Spleen (tissue), 11 donors: ENCODE measurements around the gene ECHDC3. TPM values are rescaled to one million over a fixed set of nuclear protein-coding genes. Genes with fewer than 3 reads are reported as not detected.

Experiments
- DNase-seq: peaks from one replicate; pipeline ENCODE4 v3.0.0-alpha.2; 2020
- H3K27ac ChIP-seq, 8 donors: fragments of 200-600 bp; sonication (generic) in 7 of 8; 1 replicate in 4 of 8; 2 replicates in 4 of 8; pipeline versions ENCODE4 v1.5.0 to v1.8.0; 2016 to 2021; ENCODE audit warnings: inconsistent platforms in 4 of 8, mild to moderate bottlenecking in 4 of 8, moderate library complexity in 1 of 8
- H3K27me3 ChIP-seq, 7 donors: fragments of 200-600 bp; sonication (generic) in 6 of 7; replicated peaks in 1 of 7; 1 replicate in 4 of 7; 2 replicates in 3 of 7; pipeline versions ENCODE4 v1.5.0 to v1.8.0; 2016 to 2021; ENCODE audit warnings: inconsistent platforms in 3 of 7, mild to moderate bottlenecking in 1 of 7
- H3K36me3 ChIP-seq, 6 donors: fragments of 200-600 bp; sonication (generic) in 5 of 6; 1 replicate in 4 of 6; 2 replicates in 2 of 6; pipeline versions ENCODE4 v1.5.0 to v1.8.0; 2016 to 2021; ENCODE audit warnings: inconsistent platforms in 2 of 6
- H3K4me1 ChIP-seq, 6 donors: fragments of 200-600 bp; sonication (generic) in 5 of 6; 1 replicate in 3 of 6; 2 replicates in 3 of 6; pipeline versions ENCODE4 v1.5.0 to v1.8.0; 2016 to 2021; ENCODE audit warnings: inconsistent platforms in 3 of 6
- H3K4me3 ChIP-seq, 8 donors: fragments of 200-600 bp; sonication (generic) in 7 of 8; 1 replicate in 4 of 8; 2 replicates in 4 of 8; pipeline versions ENCODE4 v1.5.0 to v1.8.0; 2016 to 2021; ENCODE audit warnings: inconsistent platforms in 4 of 8, mild to moderate bottlenecking in 4 of 8, moderate library complexity in 2 of 8
- H3K9me3 ChIP-seq, 8 donors: fragments of 200-600 bp; sonication (generic) in 7 of 8; 1 replicate in 4 of 8; 2 replicates in 4 of 8; pipeline versions ENCODE4 v1.5.0 to v1.8.0; 2016 to 2021; ENCODE audit warnings: inconsistent platforms in 4 of 8
- CTCF ChIP-seq, 11 experiments: fragments of 200-600 bp in 7 of 11; fragments of 450-650 bp in 4 of 11; sonication (generic) in 4 of 11; IDR thresholded peaks in 8 of 11; conservative IDR thresholded peaks in 3 of 11; 1 replicate in 7 of 11; 2 replicates in 4 of 11; pipeline versions ENCODE4 v1.4.0 to v1.8.0; 2016 to 2021; ENCODE audit warnings: antibody characterized with exemption in 11 of 11, inconsistent platforms in 4 of 11, mild to moderate bottlenecking in 1 of 11
- POLR2A ChIP-seq, 3 donors: fragments of 450-650 bp; IDR thresholded peaks; one replicate each; pipeline ENCODE4 v1.5.1; 2017; ENCODE audit warnings: antibody characterized with exemption in 3 of 3, mild to moderate bottlenecking in 1 of 3
- POLR2AphosphoS5 ChIP-seq, 3 donors: sonication (generic); formaldehyde crosslinking; IDR thresholded peaks; one replicate each; pipeline ENCODE4 v1.5.1; 2017; ENCODE audit warnings: antibody characterized with exemption in 3 of 3
- WGBS, 5 donors: extraction: QIAGEN DNeasy Blood & Tissue Kit in 3 of 5; methylation state at CpG; one replicate each; pipeline versions ENCODE4 v1.1.5 to v1.1.7; 2013 to 2018; 5-methylcytosine and 5-hydroxymethylcytosine counted together
- intact Hi-C: fragments of 100-400 bp; cut with DNase I; formaldehyde crosslinking; loops from one replicate; pipeline ENCODE4 v1.15.0; 2023; ENCODE audit warnings: low total_unique reads
- polyA plus RNA-seq, 3 donors: library from polyadenylated mRNA; stranded (reverse); fragments of 200-250 nt; gene quantifications; one replicate each; pipeline ENCODE4 v1.2.1, GENCODE V29; 2013
- total RNA-seq, 7 donors: library from RNA; depleted of rRNA in 3 of 7; stranded (reverse); fragments of >200 nt in 3 of 7; fragmentation: NEBNext Ultra II Directional in 4 of 7; extraction: Animal tissue kit (Norgen Biotek cat#: 25700) in 4 of 7; gene quantifications; one replicate each; pipeline versions ENCODE4 v1.1.0 to v1.2.1, GENCODE V29; 2016 to 2021
- donor health status: healthy with polysubstance abuse.
- donor health status: DM: no; HTN: no; CAD: no; lungs with moderate emphysema.
- donor health status: DM: no; HTN: no; CAD: no.
- donor health status: Bipolar disorder and iron deficiency.
- donor health status: healthy.
- donor health status: DM: no; HTN: no; CAD: no.
- donor health status: DM: yes; HTN: yes; CAD: no.

Gene ECHDC3
- total and polyA plus RNA-seq, 10 donors = 5.6 to 49.7 (median 16.7) TPM

GRCh38 chr10:11775412-11775811 lies 33.2 kb downstream of the ECHDC3 start:
- no peak for DNase-seq
- no peak for TF ChIP-seq CTCF (IDR thresholded peaks at IDR 0.05 in 8 of 11, conservative IDR thresholded peaks at IDR 0.05 in 3 of 11)
- TF ChIP-seq POLR2A (IDR thresholded peaks at IDR 0.05) = no peak
- TF ChIP-seq POLR2AphosphoS5 (IDR thresholded peaks at IDR 0.05) = no peak
- H3K27ac ChIP-seq = no peak overlapping the region
- WGBS, 5 donors = 66 to 84% (median 72%) methylated on average over 5 of the region's 5 CpGs
- H3K4me3 ChIP-seq = no peak overlapping the region
- no peaks in the 10 kb centered on the region for H3K4me1 ChIP-seq
- H3K36me3 ChIP-seq = no peaks in the 10 kb centered on the region
- H3K27me3 ChIP-seq = no peaks in the 10 kb centered on the region
- intact Hi-C loops = no loop called here
- H3K9me3 ChIP-seq = no peaks in the 10 kb centered on the region

- DNase-seq = no peak
- Histone ChIP-seq H3K4me1 (no peaks in the 10 kb centered on the region), H3K27ac (no peak overlapping the region), H3K36me3 (no peaks in the 10 kb centered on the region), H3K27me3 (no peaks in the 10 kb centered on the region), H3K9me3 (no peaks in the 10 kb centered on the region), H3K4me3 (no peak overlapping the region)
- WGBS, 5 donors = 90 to 99% (median 95%) methylated on average over 3 of the region's 3 CpGs
- intact Hi-C loops = no loop called here
- TF ChIP-seq POLR2A (IDR thresholded peaks at IDR 0.05) = no peak
- TF ChIP-seq POLR2AphosphoS5 (IDR thresholded peaks at IDR 0.05) = no peak
- TF ChIP-seq CTCF (IDR thresholded peaks at IDR 0.05 in 8 of 11, conservative IDR thresholded peaks at IDR 0.05 in 3 of 11) = no peak
Measured at GRCh38 chr10:11776080-11776479, 33.9 kb downstream of the ECHDC3 start.

- no peak for DNase-seq
- H3K4me3 ChIP-seq = no peak overlapping the region
- no peaks in the 10 kb centered on the region for H3K9me3 ChIP-seq
- intact Hi-C loops = loop anchor here (5.0 kb wide), 1 partner anchor 206 kb away; no protein-coding TSS in a partner anchor
- no peaks in the 10 kb centered on the region for H3K36me3 ChIP-seq
- H3K4me1 ChIP-seq = peaks cover 0 to 7% (median 0%) of the 10 kb centered on the region in 6 donors
- no peak overlapping the region for H3K27ac ChIP-seq
- no peaks in the 10 kb centered on the region for H3K27me3 ChIP-seq
- WGBS, 5 donors = 77 to 91% (median 87%) methylated on average over 6 of the region's 6 CpGs
- TF ChIP-seq POLR2A (IDR thresholded peaks at IDR 0.05) (no peak), POLR2AphosphoS5 (IDR thresholded peaks at IDR 0.05) (no peak), CTCF (IDR thresholded peaks at IDR 0.05 in 8 of 11, conservative IDR thresholded peaks at IDR 0.05 in 3 of 11) (no peak)
Measured at GRCh38 chr10:11781114-11781513, 38.9 kb downstream of the ECHDC3 start.

- TF ChIP-seq CTCF (IDR thresholded peaks at IDR 0.05 in 8 of 11, conservative IDR thresholded peaks at IDR 0.05 in 3 of 11) (peak; percentile 26 to 76 (median 69)), POLR2AphosphoS5 (IDR thresholded peaks at IDR 0.05) (no peak)
- Histone ChIP-seq H3K4me1 (peaks cover 0 to 7% (median 0%) of the 10 kb centered on the region in 6 donors), H3K27ac (no peak overlapping the region), H3K27me3 (no peaks in the 10 kb centered on the region), H3K36me3 (no peaks in the 10 kb centered on the region), H3K4me3 (no peak overlapping the region), H3K9me3 (no peaks in the 10 kb centered on the region)
- intact Hi-C loops = loop anchor here (5.0 kb wide), 1 partner anchor 204 kb away; no protein-coding TSS in a partner anchor
- WGBS, 5 donors = 72 to 77% (median 74%) methylated on average over 18 of the region's 18 CpGs
- peak; percentile 32 for DNase-seq
Measured at GRCh38 chr10:11782793-11783557, 40.8 kb downstream of the ECHDC3 start.
